IPS-15b (cell line): ENCODE results near the gene MYH6.

Source experiments
- H3K27me3 ChIP-seq: one replicate; pipeline ENCODE4 v1.6.1; 2013; ENCODE audit warnings: low read length; ENCODE audit not compliant: control insufficient read depth, insufficient read depth
- H3K36me3 ChIP-seq: one replicate; pipeline ENCODE4 v1.6.1; 2013; ENCODE audit warnings: low read length; ENCODE audit not compliant: control insufficient read depth, insufficient read depth
- H3K4me1 ChIP-seq: one replicate; pipeline ENCODE4 v1.6.1; 2013; ENCODE audit warnings: mild to moderate bottlenecking, low read length; ENCODE audit not compliant: control insufficient read depth, insufficient read depth
- H3K4me3 ChIP-seq: one replicate; pipeline ENCODE4 v1.5.1; 2013; ENCODE audit warnings: low read depth, low read length
- H3K9ac ChIP-seq: one replicate; pipeline ENCODE4 v1.6.1; 2013; ENCODE audit warnings: low read depth, mild to moderate bottlenecking, low read length
- H3K9me3 ChIP-seq: one replicate; pipeline ENCODE4 v1.6.1; 2013; ENCODE audit warnings: mild to moderate bottlenecking, low read length; ENCODE audit not compliant: control insufficient read depth, insufficient read depth

MYH6 gene

DNA sequence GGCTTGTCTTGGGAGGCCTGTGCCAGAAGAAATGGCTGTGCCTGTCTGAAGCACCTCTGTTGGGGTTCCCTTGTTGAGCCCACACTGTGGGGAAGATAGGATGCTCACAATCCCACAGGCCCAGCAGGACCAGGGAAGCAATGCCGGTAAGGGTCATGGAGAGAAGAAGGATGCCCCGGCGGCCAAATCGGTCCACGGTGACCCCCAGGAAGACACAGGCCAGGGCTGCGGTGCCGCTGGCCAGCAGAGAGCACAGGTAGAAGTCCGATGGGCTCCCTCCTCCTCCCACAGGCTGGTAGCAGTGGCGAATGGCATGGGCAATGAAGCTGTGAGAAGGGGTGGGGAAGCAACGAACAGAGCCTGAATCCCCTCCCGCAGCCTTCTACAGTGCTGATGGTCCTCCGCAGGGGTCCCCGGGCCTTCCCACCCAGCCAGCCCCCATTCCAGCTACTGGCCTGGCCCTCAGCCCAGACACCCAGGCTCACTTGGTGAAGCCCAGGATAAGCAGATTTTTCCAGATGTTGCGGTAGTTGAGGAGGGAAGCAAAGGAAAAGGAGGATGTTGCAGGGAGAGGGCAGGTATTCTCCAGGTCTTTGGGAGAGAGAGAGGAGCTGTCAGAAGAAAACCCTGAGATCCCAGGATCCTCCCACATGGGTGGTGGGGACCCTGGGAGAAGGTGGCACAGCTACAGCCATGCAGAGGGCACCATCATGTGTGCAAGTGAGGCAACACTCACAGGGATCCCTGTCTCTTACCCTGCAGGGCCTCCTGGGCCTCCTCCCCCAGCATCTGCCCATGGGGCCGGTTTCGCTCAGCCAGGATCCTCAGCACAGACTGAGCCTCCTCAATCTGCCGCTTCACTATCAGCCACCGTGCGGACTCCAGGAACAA is 60.4 kb downstream of the MYH6 start:
- Histone ChIP-seq H3K27me3 (peaks cover 13% of the 10 kb centered on the region), H3K4me1 (peaks cover 5% of the 10 kb centered on the region), H3K9me3 (no peaks in the 10 kb centered on the region), H3K4me3 (no peak overlapping the region), H3K9ac (no peak overlapping the region), H3K36me3 (no peaks in the 10 kb centered on the region)

DNA sequence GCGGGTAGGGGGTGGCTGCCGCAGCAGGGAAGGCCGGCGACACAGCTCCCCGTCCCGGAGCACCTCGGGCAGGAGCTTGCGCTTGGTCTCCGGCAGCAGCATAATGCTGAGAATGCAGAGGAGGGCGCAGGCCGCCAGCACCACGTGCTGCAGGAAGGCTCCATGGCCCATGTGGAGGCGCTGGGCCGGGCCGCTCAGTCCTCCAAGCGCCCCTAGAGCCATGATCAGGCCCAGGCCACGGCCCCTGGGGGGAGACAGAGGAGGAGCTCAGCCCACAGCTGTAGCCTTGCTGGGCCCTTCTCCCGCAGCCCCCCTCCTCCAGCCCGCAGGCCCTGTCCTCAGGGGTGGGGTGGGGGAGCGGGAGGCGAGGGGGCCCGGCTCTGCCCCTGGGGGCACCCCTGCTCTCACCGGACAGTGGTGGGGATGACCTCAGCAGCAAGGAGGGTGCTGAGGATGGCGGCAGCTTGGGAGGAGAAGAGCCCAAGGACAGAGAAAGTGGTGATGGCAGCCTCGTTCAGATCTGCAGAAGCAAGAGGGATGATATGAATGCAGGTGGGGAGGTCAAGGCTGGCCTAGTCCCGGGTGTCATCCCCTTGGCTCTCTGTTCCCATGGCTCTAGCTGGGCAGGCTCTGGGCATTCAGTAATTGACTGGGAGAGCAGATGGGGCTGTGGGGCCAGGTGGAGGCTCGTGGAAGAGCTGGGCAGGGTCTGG is 61.2 kb downstream of the MYH6 start:
- peaks cover 13% of the 10 kb centered on the region for H3K27me3 ChIP-seq
- H3K4me1 ChIP-seq: peaks cover 5% of the 10 kb centered on the region
- H3K36me3 ChIP-seq: no peaks in the 10 kb centered on the region
- H3K4me3 ChIP-seq: no peak overlapping the region
- no peaks in the 10 kb centered on the region for H3K9me3 ChIP-seq
- H3K9ac ChIP-seq: no peak overlapping the region

DNA sequence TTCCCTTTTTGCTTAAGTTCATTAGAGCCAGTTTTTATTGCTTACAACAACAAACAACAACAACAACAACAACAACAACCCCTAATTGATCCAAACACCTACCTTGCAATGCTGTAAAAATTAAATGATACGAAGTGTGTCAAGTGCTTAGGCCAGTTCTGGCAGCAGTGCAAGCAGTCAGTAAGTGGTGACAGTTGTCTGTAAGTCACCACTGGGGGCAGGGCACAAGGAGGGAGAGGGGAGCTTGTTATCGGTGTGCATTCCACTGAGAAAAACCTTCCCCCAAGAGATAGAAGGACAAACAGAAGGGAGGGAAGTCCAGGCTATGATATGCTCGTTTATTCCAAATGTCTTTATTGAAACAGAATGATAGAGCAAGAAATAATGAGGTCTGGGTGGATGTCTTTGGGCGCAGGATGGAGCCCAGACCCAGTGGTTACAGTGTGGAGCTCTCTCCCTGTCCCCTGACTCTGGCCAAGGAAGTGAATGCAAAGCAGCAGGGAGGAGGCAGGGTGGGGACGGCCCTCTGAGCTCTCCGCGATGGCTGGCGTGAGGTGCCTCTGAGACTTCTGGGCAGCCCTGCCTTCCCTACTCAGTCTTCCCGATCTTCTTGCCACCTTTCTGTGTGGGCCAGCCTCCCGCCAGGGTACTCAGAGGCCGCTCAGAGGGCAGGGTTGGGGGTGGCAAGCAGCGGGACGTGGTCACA is 61.9 kb downstream of the MYH6 start:
- Histone ChIP-seq H3K9me3 (no peaks in the 10 kb centered on the region), H3K4me1 (peaks cover 5% of the 10 kb centered on the region), H3K36me3 (no peaks in the 10 kb centered on the region), H3K9ac (no peak overlapping the region), H3K27me3 (peaks cover 7% of the 10 kb centered on the region), H3K4me3 (no peak overlapping the region)

DNA sequence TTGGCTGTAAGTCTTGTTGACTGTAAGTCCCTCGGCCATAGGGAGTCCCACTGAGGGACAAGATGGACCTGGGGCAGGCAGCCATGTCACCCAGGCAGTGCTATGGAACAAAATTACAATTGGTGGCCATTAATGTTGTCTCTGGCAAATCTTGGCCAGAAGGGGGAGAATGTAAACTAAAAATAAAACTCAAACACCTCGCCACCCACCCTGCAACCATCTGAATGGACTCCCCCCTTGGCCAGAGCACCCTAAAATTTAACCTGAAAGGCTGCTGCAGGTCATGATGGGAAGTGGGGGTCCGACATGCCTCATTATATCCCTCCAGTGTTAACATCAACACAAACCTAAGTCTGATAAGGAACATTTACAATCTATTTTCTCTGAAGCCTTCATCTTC is 63.6 kb downstream of the MYH6 start:
- H3K4me3 ChIP-seq: no peak overlapping the region
- no peaks in the 10 kb centered on the region for H3K27me3 ChIP-seq
- peaks cover 5% of the 10 kb centered on the region for H3K4me1 ChIP-seq
- no peak overlapping the region for H3K9ac ChIP-seq
- no peaks in the 10 kb centered on the region for H3K9me3 ChIP-seq
- H3K36me3 ChIP-seq: no peaks in the 10 kb centered on the region

DNA sequence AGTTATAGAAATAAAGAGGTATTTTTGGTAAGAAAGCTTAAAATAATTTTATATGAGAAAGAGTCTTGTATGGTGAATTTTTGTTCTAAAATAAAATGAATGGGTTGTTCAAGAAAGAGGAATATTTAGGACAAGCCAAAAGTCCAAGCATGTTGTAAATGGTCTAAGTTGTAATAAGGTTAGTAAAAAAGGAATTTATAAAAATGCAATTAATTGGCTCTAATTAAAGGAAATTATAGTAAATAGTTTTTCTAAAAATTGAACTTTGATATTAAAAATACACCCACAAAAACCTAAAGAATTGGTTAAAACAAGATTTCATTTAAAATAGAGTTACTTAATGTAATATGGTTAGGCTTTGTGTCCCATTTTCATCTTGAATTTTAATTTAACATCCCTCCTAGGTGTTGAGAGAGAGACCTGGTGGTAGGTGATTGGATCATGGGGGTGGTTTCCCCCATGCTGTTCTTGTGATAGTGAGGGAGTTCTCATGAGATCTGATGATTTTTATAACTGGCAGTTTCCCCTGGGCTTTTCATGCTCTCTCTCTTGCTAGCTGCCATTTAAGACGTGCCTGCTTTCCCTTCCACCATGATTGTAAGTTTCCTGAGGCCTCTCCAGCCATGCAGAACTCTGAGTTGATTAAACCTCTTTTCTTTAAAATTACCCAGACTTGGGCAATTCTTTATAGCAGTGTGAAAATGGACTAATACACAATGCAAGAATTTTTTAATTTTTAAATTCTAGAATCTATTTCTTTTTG is 68.4 kb downstream of the MYH6 start:
- Histone ChIP-seq H3K4me1 (no peaks in the 10 kb centered on the region), H3K27me3 (no peaks in the 10 kb centered on the region), H3K9me3 (peaks cover 6% of the 10 kb centered on the region), H3K9ac (no peak overlapping the region), H3K4me3 (no peak overlapping the region), H3K36me3 (no peaks in the 10 kb centered on the region)

DNA sequence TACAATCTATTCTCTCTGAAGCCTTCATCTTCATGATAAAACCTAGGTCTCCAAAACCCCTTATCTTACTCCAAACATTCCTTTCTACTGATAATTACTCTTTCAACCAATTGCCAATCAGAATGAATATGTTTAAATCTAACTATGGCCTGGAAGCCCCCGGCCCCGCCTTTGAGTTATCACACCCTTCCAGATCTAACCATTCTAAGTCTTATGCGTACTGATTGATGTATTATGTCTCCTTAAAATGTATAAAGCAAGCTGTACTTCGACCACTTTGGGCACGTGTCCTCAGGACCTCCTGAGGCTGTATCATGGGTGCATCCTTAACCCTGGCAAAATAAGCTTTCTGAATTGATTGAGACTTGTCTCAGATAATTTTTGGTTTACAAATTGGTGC is 72.5 kb downstream of the MYH6 start:
- Histone ChIP-seq H3K27me3 (no peaks in the 10 kb centered on the region), H3K9me3 (peaks cover 6% of the 10 kb centered on the region)

More for the DNA sequence above, 72.5 kb downstream of the MYH6 start:
- H3K4me3 ChIP-seq: no peak overlapping the region
- H3K36me3 ChIP-seq: no peaks in the 10 kb centered on the region
- H3K9ac ChIP-seq: no peak overlapping the region
- H3K4me1 ChIP-seq: no peaks in the 10 kb centered on the region
